ENCODE data around the gene NMB. TPM values are rescaled to one million over a fixed set of nuclear protein-coding genes. Genes with fewer than 3 reads are reported as not detected.

Gene NMB
- total RNA-seq, 1 donor from 2014 or later = 17.4 TPM

DNA sequence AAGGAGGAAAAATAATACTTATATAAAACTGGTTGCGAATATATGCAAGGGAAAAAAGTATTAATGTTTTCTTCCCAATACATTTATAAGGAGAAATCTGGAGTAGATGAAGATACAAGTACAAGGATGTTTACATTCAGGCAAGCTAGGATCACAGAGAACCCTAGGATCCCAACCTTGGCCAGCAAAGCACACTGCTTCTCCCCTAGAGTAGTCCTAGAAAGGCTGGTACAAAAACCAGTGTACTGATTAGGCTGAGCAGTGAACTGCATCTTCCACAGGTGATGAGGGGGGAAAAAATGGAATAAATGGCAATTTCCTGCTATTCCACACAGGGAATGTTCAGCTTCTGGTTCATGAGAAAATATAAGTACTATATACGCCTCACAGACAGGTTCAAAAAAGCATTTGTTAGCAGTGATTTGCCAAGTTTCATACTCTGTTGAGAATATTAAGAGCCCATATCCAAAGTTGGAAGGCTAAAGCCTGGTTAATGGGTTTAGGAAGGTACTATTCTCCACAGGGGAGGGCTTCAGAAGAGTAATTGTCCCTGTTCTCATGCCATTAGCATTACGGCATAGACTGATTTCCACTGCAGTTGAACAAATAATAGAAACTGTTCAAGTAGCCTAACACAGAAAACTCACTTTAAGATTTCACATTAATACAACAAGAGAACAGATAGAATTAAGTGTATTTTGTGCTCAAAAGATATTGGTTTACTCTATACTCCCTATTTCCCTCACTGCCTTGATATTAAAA, 10.4 kb upstream of the NMB start:
- TF ChIP-seq, protein P1, sequence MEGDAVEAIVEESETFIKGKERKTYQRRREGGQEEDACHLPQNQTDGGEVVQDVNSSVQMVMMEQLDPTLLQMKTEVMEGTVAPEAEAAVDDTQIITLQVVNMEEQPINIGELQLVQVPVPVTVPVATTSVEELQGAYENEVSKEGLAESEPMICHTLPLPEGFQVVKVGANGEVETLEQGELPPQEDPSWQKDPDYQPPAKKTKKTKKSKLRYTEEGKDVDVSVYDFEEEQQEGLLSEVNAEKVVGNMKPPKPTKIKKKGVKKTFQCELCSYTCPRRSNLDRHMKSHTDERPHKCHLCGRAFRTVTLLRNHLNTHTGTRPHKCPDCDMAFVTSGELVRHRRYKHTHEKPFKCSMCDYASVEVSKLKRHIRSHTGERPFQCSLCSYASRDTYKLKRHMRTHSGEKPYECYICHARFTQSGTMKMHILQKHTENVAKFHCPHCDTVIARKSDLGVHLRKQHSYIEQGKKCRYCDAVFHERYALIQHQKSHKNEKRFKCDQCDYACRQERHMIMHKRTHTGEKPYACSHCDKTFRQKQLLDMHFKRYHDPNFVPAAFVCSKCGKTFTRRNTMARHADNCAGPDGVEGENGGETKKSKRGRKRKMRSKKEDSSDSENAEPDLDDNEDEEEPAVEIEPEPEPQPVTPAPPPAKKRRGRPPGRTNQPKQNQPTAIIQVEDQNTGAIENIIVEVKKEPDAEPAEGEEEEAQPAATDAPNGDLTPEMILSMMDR (conservative IDR thresholded peaks at IDR 0.05; ENCODE audit: low read depth, low read length) = no peak

DNA sequence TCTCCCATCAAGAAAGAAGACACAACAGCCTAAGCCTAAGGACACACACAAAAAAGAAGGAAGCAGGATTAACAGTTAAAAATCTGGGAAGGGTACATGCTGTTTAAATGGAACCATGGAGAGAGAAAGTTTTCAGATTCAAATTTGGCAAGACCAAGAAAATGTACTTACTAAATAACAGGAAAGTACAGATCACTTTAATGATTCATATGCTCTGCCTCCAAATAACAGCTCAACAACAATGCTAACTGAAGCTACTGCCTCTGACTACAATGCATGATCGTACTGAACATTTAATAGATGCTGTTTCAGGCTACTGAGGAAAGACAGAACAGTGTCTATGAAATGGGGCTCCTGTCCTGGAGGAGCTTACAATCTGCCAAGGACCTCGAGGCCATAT, 8.4 kb upstream of the NMB start:
- no peak overlapping the region for H3K4me3 ChIP-seq (ENCODE audit: low read depth, low read length)
- TF ChIP-seq, protein P1 (conservative IDR thresholded peaks at IDR 0.05; ENCODE audit: low read depth, low read length) = no peak
- DNase-seq (ENCODE audit: low read depth) = no peak

More for the DNA sequence above, 10.4 kb upstream of the NMB start:
- no peak for DNase-seq (ENCODE audit: low read depth)
- no peak overlapping the region for H3K4me3 ChIP-seq (ENCODE audit: low read depth, low read length)

DNA sequence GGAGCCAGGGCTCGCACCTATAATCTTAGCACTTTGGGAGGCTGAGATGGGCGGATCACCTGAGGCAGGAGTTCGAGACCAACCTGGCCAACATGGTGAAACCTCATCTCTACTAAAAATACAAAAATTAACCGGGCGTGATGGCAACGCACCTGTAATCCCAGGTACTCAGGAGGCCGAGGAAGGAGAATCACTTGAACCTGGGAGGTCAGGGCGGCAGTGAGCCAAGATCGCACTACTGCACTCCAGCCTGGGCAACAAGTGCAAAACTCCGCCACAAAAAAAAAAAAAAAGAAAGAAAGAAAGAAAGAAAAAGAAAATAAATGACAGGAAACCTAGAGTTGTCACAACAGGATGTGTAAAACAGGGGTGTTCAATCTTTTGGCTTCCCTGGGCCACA, 3.0 kb upstream of the NMB start:
- no peak for DNase-seq (ENCODE audit: low read depth)
- no peak overlapping the region for H3K4me3 ChIP-seq (ENCODE audit: low read depth, low read length)
- TF ChIP-seq, protein P1 (conservative IDR thresholded peaks at IDR 0.05; ENCODE audit: low read depth, low read length) = no peak

DNA sequence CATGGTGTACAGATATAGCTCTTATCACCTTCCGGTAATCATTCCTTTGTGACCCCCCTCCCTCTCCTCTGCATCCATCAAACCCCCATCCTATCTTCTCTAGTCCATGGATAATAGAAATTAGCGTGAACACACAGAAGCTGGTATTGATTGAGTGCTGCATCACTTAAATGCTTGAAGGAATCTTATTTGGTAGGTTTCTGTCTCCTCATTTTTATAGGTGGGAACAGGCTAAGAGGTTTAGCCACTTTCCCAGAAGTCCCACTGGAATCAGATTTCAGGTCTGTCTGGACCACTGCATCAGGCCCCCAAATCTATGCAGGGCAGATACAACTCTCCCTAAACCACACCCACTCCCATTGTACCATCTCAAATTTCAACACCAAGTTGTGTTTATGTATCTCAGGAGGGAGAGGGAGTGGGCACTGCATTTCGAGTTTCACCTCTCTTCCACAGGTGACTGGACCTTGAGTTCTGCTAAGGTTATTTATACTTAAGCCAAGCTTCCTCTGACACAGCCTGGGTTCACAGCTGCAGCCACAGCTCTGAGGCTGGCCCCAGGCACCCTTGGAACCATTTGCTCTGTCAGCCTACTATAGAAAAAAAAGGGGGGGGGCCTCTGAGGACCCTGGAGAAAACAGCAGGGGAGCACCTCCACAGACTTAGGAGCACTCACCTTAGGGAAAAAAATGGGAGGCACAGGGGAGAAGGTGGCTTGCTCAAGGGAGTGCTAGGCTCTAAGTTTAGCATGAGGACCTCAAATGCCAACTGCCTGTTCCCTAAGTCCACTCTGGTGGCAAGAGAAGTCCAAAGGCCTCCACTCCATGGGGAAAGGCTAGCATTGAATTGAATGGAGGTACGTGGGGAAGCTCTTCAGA, 2.1 kb upstream of the NMB start:
- DNase-seq (ENCODE audit: low read depth) = no peak
- H3K4me3 ChIP-seq (ENCODE audit: low read depth, low read length) = no peak overlapping the region
- TF ChIP-seq, protein P1 (conservative IDR thresholded peaks at IDR 0.05; ENCODE audit: low read depth, low read length) = no peak

DNA sequence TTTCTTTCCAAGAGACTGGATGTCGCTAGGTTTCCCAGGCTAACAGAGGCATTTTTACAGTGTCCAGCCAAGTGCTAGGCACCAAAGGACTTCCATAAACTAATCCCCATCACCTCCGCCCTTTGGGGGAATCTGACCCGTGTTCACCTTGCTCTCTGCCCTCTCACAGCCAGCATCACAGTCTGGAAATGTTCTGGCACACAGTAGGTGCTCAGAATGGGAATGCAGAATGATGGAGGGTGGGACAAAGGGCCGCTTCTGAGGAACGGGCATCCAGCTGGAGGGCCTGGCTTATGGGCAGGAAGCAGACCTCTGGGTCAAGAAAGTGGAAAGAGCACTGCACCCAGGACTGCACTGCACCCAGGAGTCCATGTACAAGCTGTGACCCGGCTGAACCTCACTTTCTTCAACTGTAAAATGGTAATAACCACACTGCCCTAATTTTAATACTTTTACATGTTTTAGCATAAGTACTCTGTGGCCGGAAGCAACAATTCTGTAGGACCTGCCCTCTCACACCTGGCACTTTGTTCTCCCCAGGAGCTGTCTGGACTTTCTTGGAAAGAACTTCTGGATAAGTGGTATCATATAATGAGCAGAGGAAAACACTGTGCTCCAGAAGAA, 901 bp upstream of the NMB start:
- no peak for DNase-seq (ENCODE audit: low read depth)
- H3K4me3 ChIP-seq (ENCODE audit: low read depth, low read length) = peak overlapping the region; percentile 55
- TF ChIP-seq, protein P1 (conservative IDR thresholded peaks at IDR 0.05; ENCODE audit: low read depth, low read length) = no peak

DNA sequence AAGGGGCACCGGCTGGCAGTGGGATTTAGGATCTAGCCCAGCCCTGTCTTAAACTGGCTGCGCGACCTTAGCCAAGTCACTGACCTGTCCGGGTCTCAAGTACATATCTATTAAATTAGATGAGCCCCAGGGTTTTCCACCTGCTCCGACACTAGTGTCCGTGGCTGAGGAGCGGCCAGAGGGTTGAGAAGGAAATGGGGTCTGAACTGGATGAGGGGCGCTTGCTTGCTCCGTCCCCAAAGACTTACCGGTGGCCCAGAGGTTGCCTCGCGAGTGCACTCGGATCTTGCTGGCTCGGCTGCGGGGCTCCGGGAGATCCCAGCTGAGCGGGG, 285 bp downstream of the NMB start:
- DNase-seq (ENCODE audit: low read depth) = no peak
- TF ChIP-seq, protein P1 (conservative IDR thresholded peaks at IDR 0.05; ENCODE audit: low read depth, low read length) = no peak
- H3K4me3 ChIP-seq (ENCODE audit: low read depth, low read length) = peak overlapping the region; percentile 55
